Mesenchymal stem cell (in vitro differentiated cells and primary cell): ENCODE data around the gene A1CF.
"Not testable (repeated sequence)": the region's sequence is repeated elsewhere in the genome, so short reads cannot be mapped to it uniquely, and the experiment has no call there.

Source experiments
- DNase-seq: peaks from one replicate; pipeline ENCODE4 v3.0.0-alpha.2; 2013
- H2AFZ ChIP-seq: one replicate; pipeline ENCODE4 v1.6.1; 2013; ENCODE audit warnings: low read depth, mild to moderate bottlenecking, control low read depth, inconsistent platforms, low read length, moderate library complexity
- H2AK5ac ChIP-seq: 2 replicates; pipeline ENCODE4 v1.6.1; 2013; ENCODE audit warnings: low read length, moderate library complexity, mild to moderate bottlenecking, inconsistent platforms; ENCODE audit not compliant: severe bottlenecking
- H2BK120ac ChIP-seq: one replicate; pipeline ENCODE4 v1.6.1; 2013; ENCODE audit warnings: low read depth, mild to moderate bottlenecking, inconsistent platforms, low read length, moderate library complexity
- H2BK12ac ChIP-seq, 2 experiments: one replicate each; pipeline ENCODE4 v1.6.1; 2013; ENCODE audit warnings: inconsistent platforms in 2 of 2, low read length in 2 of 2, mild to moderate bottlenecking in 2 of 2, moderate library complexity in 2 of 2, control low read depth in 1 of 2
- H2BK15ac ChIP-seq: one replicate; pipeline ENCODE4 v1.6.1; 2013; ENCODE audit warnings: mild to moderate bottlenecking, low read depth, inconsistent platforms; ENCODE audit not compliant: poor library complexity, severe bottlenecking
- H2BK5ac ChIP-seq: 2 replicates; pipeline ENCODE4 v1.6.1; 2013; ENCODE audit warnings: low read depth, mild to moderate bottlenecking, low read length, control low read depth, inconsistent platforms; ENCODE audit not compliant: poor library complexity, severe bottlenecking
- H3K14ac ChIP-seq, 2 experiments: one replicate each; pipeline ENCODE4 v1.6.1; 2013; ENCODE audit warnings: inconsistent platforms in 2 of 2, low read length in 2 of 2, control low read depth in 1 of 2, mild to moderate bottlenecking in 1 of 2, moderate library complexity in 1 of 2
- H3K18ac ChIP-seq, 2 experiments: one replicate each; pipeline ENCODE4 v1.6.1; 2013; ENCODE audit warnings: inconsistent platforms in 2 of 2, low read length in 2 of 2, control low read depth in 1 of 2, low read depth in 1 of 2, mild to moderate bottlenecking in 1 of 2
- H3K23ac ChIP-seq, 2 experiments: one replicate each; pipeline ENCODE4 v1.6.1; 2013; ENCODE audit warnings: inconsistent platforms in 2 of 2, low read length in 2 of 2, mild to moderate bottlenecking in 2 of 2, moderate library complexity in 2 of 2, control low read depth in 1 of 2
- H3K27ac ChIP-seq: 2 replicates; pipeline ENCODE4 v1.5.1; 2013; ENCODE audit warnings: mild to moderate bottlenecking, moderate library complexity, low read length, control low read depth, inconsistent platforms; ENCODE audit not compliant: poor library complexity, severe bottlenecking
- H3K27me3 ChIP-seq, 2 experiments: 2 replicates each; pipeline versions ENCODE4 v1.6.1 to v1.7.0; 2013; ENCODE audit warnings: low read length in 2 of 2, mild to moderate bottlenecking in 2 of 2, moderate library complexity in 2 of 2, control low read depth in 1 of 2, inconsistent platforms in 1 of 2; ENCODE audit not compliant: control insufficient read depth in 1 of 2, insufficient read depth in 1 of 2
- H3K36me3 ChIP-seq, 2 experiments: 2 replicates each; pipeline versions ENCODE4 v1.6.1 to v1.7.0; 2013; ENCODE audit warnings: low read length in 2 of 2, control low read depth in 1 of 2, inconsistent platforms in 1 of 2, low read depth in 1 of 2, mild to moderate bottlenecking in 1 of 2; ENCODE audit not compliant: insufficient read depth in 2 of 2, control insufficient read depth in 1 of 2
- H3K4ac ChIP-seq, 2 experiments: one replicate each; pipeline ENCODE4 v1.6.1; 2013; ENCODE audit warnings: inconsistent platforms in 2 of 2, low read length in 2 of 2, mild to moderate bottlenecking in 2 of 2, moderate library complexity in 2 of 2, control low read depth in 1 of 2, low read depth in 1 of 2
- H3K4me1 ChIP-seq: 2 replicates; pipeline ENCODE4 v1.6.1; 2013; ENCODE audit warnings: low read depth, low read length, control low read depth; ENCODE audit not compliant: control insufficient read depth, insufficient read depth
- H3K4me2 ChIP-seq: 2 replicates; pipeline ENCODE4 v1.6.1; 2013; ENCODE audit warnings: low read length, mild to moderate bottlenecking, inconsistent platforms; ENCODE audit not compliant: poor library complexity, severe bottlenecking
- H3K4me3 ChIP-seq, 2 experiments: 2 replicates each; pipeline versions ENCODE4 v1.5.1 to v1.7.0; 2013; ENCODE audit warnings: low read length in 2 of 2, mild to moderate bottlenecking in 2 of 2, control low read depth in 1 of 2, low read depth in 1 of 2; ENCODE audit not compliant: insufficient read depth in 1 of 2
- H3K79me1 ChIP-seq: replicated peaks from 2 replicates; pipeline ENCODE4 v1.6.1; 2013; ENCODE audit warnings: mild to moderate bottlenecking, control low read depth, low read length, inconsistent platforms; ENCODE audit not compliant: poor library complexity, severe bottlenecking
- H3K9ac ChIP-seq: 2 replicates; pipeline ENCODE4 v1.7.0; 2013; ENCODE audit warnings: mild to moderate bottlenecking, low read length, moderate library complexity
- H3K9me3 ChIP-seq: 2 replicates; pipeline ENCODE4 v1.7.0; 2013; ENCODE audit warnings: mild to moderate bottlenecking, low read length; ENCODE audit not compliant: control insufficient read depth
- H4K8ac ChIP-seq: one replicate; pipeline ENCODE4 v1.6.1; 2013; ENCODE audit warnings: inconsistent platforms, mild to moderate bottlenecking, low read length, moderate library complexity
- H4K91ac ChIP-seq: one replicate; pipeline ENCODE4 v1.6.1; 2013; ENCODE audit warnings: mild to moderate bottlenecking, low read length, inconsistent platforms
- WGBS: methylation state at CpG from one replicate; pipeline ENCODE4 v1.1.7; 2013; ENCODE audit warnings: mixed read lengths; 5-methylcytosine and 5-hydroxymethylcytosine counted together

A1CF gene

DNA sequence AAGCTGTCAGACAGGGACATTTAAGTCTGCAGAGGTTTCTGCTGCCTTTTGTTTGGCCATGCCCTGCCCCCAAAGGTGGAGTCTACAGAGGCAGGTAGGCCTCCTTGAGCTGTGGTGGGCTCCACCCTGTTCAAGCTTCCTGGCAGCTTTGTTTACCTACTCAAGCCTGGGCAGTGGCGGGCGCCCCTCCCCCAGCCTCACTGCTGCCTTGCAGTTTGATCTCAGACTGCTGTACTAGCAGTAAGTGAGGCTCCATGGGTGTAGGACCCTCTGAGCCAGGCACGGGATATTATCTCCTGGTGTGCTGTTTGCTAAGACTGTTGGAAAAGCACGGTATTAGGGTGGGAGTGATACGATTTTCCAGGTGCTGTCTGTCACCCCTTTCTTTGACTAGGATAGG is 97.5 kb downstream of the A1CF start:
- not testable (repeated sequence) for H4K91ac ChIP-seq, H3K27ac ChIP-seq
- 19% methylated on average over 5 of the region's 5 CpGs for WGBS

DNA sequence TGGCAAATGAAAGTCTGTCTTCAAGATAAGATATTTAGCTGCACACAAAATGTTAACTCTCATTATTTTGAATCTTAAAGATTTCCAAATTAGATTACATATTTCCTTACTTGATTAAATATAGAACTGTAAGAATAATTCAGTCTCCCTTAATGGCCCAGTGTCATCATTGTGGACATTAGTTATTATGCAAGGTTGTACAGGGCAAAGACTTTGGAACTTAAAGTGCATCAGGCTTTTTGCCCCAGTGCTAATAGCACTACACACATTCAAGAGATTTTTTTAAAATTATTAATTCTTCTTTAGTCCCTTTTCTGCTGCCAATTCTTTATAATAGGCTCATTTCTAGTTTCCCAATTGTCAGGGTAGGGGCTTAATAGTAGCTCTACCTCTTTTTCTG is 103.4 kb downstream of the A1CF start:
- not testable (repeated sequence) for H3K36me3 ChIP-seq, H3K14ac ChIP-seq, H3K79me1 ChIP-seq, H3K4ac ChIP-seq, H3K4me3 ChIP-seq, H4K91ac ChIP-seq, H3K23ac ChIP-seq, H3K4me1 ChIP-seq, H2AK5ac ChIP-seq, DNase-seq, H2BK120ac ChIP-seq, H2BK12ac ChIP-seq, H3K9me3 ChIP-seq, H3K4me2 ChIP-seq, H2BK15ac ChIP-seq, H3K18ac ChIP-seq, H2BK5ac ChIP-seq, H3K27me3 ChIP-seq, H3K9ac ChIP-seq, H4K8ac ChIP-seq, H2AFZ ChIP-seq, H3K27ac ChIP-seq

More for the DNA sequence above, 97.5 kb downstream of the A1CF start:
- H3K79me1 ChIP-seq, H2AFZ ChIP-seq, H3K4me2 ChIP-seq, H3K27me3 ChIP-seq, H2AK5ac ChIP-seq, H3K4me3 ChIP-seq, H3K9ac ChIP-seq, H2BK15ac ChIP-seq, H3K23ac ChIP-seq, H3K9me3 ChIP-seq, H3K36me3 ChIP-seq, H2BK120ac ChIP-seq, H2BK12ac ChIP-seq, H3K4me1 ChIP-seq, H3K14ac ChIP-seq, H4K8ac ChIP-seq, H2BK5ac ChIP-seq, DNase-seq, H3K4ac ChIP-seq, H3K18ac ChIP-seq: not testable (repeated sequence)

DNA sequence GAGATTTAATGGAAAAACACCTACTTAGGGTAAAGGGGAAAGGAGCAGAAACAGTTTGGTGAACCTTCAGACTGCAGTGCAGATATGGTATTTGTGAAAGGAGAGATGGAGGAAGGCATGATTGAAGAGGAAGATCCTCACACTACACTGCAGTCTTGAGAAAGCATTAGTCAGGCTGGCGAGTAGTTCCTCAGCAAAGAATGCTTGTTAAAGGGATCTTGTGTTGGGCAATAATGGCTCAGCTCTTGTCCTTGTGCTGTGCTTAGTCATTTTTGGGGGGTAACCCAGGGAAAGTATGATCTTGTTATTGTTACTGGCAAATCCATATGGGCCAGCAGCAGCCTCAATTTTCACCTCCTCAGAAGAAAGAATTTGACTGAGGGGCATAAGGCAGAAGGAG is 105.4 kb downstream of the A1CF start:
- not testable (repeated sequence) for H2BK12ac ChIP-seq, H3K36me3 ChIP-seq, H3K14ac ChIP-seq, H3K4me1 ChIP-seq, H3K23ac ChIP-seq, H3K4ac ChIP-seq, H4K91ac ChIP-seq, H2BK15ac ChIP-seq, DNase-seq, H3K27me3 ChIP-seq, H3K9me3 ChIP-seq, H3K27ac ChIP-seq, H3K4me2 ChIP-seq, H4K8ac ChIP-seq, H3K4me3 ChIP-seq, H3K18ac ChIP-seq, H2BK120ac ChIP-seq, H2AFZ ChIP-seq, H3K9ac ChIP-seq, H3K79me1 ChIP-seq, H2BK5ac ChIP-seq, H2AK5ac ChIP-seq
- WGBS, result 75% methylated on average over 1 of the region's 1 CpG

DNA sequence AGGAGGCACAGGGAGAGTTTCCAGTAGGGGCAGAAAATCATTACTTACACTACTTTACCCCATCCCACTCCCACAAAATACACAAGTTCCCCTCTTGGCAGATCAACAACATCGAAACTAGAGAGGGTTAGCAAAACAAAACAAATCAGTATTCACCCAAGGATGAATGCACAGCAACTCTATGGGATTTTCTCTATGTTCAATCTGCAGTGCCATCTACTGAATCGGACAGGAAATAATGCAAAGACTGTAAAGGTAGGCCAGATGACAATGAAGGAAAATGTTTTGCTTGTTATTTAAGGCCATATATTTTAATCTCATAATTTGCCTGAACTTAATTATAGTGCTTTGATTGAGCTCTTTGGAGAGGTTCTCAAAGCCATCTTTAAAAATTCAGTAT is 110.6 kb downstream of the A1CF start:
- not testable (repeated sequence) for H3K27me3 ChIP-seq, H3K4ac ChIP-seq, H3K9ac ChIP-seq, H3K36me3 ChIP-seq, H3K27ac ChIP-seq, H2AK5ac ChIP-seq, H2BK15ac ChIP-seq, H3K18ac ChIP-seq, H3K79me1 ChIP-seq, H4K8ac ChIP-seq, H4K91ac ChIP-seq, H2BK120ac ChIP-seq, H3K4me2 ChIP-seq, H2BK5ac ChIP-seq, H3K9me3 ChIP-seq, H2AFZ ChIP-seq, H2BK12ac ChIP-seq, H3K14ac ChIP-seq, H3K23ac ChIP-seq, DNase-seq, H3K4me3 ChIP-seq, H3K4me1 ChIP-seq
- 50% methylated on average over 1 of the region's 2 CpGs for WGBS
